A673 (cell line): Measurements from ENCODE around the gene GLS. TPM values are rescaled to one million over a fixed set of nuclear protein-coding genes. Genes with fewer than 3 reads are reported as not detected.

Source experiments
- BruUV-seq: library from RNA; stranded (reverse); fragments of 400-500 nt; replicated peaks from 2 replicates; lab custom pipeline; 2021; lab: Mats Ljungman, UMichigan
- CTCF ChIA-PET: fragments of 300-600 bp; sonication (Branson Sonifier 250); formaldehyde crosslinking; loops from one replicate; lab custom pipeline; 2022; ENCODE audit warnings: antibody characterized with exemption; lab: Charles Lee
- POLR2A ChIA-PET: fragments of 300-600 bp; sonication (Branson Sonifier 250); formaldehyde crosslinking; loops from one replicate; lab custom pipeline; 2022; ENCODE audit warnings: antibody characterized with exemption; ENCODE audit not compliant: low non-redundant PET; lab: Charles Lee
- DNase-seq: peaks from one replicate; pipeline ENCODE4 v3.0.0-alpha.2; 2015; ENCODE audit warnings: low spot score
- H3K27ac ChIP-seq: fragments of 200-600 bp; sonication (generic); 2 replicates; pipeline ENCODE4 v1.5.1; 2016; ENCODE audit warnings: mixed run types, low read depth, mild to moderate bottlenecking, mixed read lengths, antibody characterized with exemption, low read length; ENCODE audit not compliant: poor library complexity, severe bottlenecking
- H3K27me3 ChIP-seq: fragments of 200-600 bp; sonication (generic); replicated peaks from 2 replicates; pipeline ENCODE4 v1.6.1; 2017; ENCODE audit warnings: mixed run types, low read depth, mild to moderate bottlenecking, mixed read lengths, antibody characterized with exemption, low read length; ENCODE audit not compliant: insufficient read depth, poor library complexity
- H3K36me3 ChIP-seq: fragments of 200-600 bp; sonication (generic); 2 replicates; pipeline ENCODE4 v1.6.1; 2016; ENCODE audit warnings: mixed run types, mild to moderate bottlenecking, mixed read lengths, antibody characterized with exemption, low read length; ENCODE audit not compliant: insufficient read depth, poor library complexity, severe bottlenecking
- H3K4me1 ChIP-seq: fragments of 200-600 bp; sonication (generic); 2 replicates; pipeline ENCODE4 v1.6.1; 2017; ENCODE audit warnings: mixed run types, mild to moderate bottlenecking, mixed read lengths, antibody characterized with exemption, low read length; ENCODE audit not compliant: insufficient read depth, poor library complexity, severe bottlenecking
- H3K4me3 ChIP-seq: fragments of 200-600 bp; sonication (generic); 2 replicates; pipeline ENCODE4 v1.5.1; 2016; ENCODE audit warnings: low read depth, mixed run types, mild to moderate bottlenecking, mixed read lengths, low read length; ENCODE audit not compliant: poor library complexity, severe bottlenecking
- H3K9me3 ChIP-seq: fragments of 200-600 bp; sonication (generic); 2 replicates; pipeline ENCODE4 v1.6.1; 2016; ENCODE audit warnings: mixed run types, low read depth, mild to moderate bottlenecking, mixed read lengths, antibody characterized with exemption, low read length; ENCODE audit not compliant: poor library complexity, severe bottlenecking
- EZH2 ChIP-seq: fragments of 200-600 bp; sonication (generic); IDR thresholded peaks from 2 replicates; pipeline ENCODE4 v1.6.1; 2017; ENCODE audit warnings: borderline replicate concordance, low read depth, mild to moderate bottlenecking, mixed read lengths, antibody characterized with exemption, low read length; ENCODE audit not compliant: poor library complexity, severe bottlenecking
- intact Hi-C: fragments of 100-400 bp; cut with micrococcal nuclease; formaldehyde crosslinking; loops from one replicate; pipeline ENCODE4 v1.10.0; 2022; ENCODE audit not compliant: unreplicated experiment
- total RNA-seq: library from RNA; stranded (reverse); gene quantifications from 2 replicates; pipeline ENCODE4 v1.2.3, GENCODE V29; 2021
- TF ChIP-seq, protein P1 (sequence below): fragments of 300-800, 200-600 bp; sonication (generic); conservative IDR thresholded peaks from 2 replicates; pipeline ENCODE4 v1.5.1; 2017; ENCODE audit warnings: low read depth, mild to moderate bottlenecking, antibody characterized with exemption, low read length, moderate library complexity, mixed read lengths

GLS gene
- total RNA-seq, 1 experiment from 2014 or later, result 116 TPM

DNA sequence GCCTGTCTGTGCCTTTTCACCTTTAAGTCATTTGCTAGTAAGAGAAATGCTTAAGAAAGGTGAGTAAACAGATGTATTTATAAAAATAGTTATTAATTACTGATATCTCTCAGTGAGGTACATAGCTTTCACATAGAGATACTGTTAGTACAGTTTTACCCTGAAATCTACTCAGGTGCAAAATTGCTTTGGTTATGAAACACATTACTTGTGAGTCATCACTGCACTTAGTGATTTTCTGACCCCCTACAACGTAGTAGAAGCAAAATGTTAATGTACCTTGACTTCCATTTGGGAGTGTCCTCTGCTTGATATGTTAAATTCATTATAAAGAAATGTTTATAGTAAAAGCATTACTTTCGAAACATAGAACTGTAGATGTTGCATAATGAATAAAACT is 6.5 kb downstream of the GLS start:
- ChIA-PET CTCF (interaction anchor here (1.5 kb wide), 1 partner anchor 37 kb away, joined by 3 read pairs; no protein-coding TSS in a partner anchor), POLR2A (no interaction called here)
- TF ChIP-seq, protein P1, sequence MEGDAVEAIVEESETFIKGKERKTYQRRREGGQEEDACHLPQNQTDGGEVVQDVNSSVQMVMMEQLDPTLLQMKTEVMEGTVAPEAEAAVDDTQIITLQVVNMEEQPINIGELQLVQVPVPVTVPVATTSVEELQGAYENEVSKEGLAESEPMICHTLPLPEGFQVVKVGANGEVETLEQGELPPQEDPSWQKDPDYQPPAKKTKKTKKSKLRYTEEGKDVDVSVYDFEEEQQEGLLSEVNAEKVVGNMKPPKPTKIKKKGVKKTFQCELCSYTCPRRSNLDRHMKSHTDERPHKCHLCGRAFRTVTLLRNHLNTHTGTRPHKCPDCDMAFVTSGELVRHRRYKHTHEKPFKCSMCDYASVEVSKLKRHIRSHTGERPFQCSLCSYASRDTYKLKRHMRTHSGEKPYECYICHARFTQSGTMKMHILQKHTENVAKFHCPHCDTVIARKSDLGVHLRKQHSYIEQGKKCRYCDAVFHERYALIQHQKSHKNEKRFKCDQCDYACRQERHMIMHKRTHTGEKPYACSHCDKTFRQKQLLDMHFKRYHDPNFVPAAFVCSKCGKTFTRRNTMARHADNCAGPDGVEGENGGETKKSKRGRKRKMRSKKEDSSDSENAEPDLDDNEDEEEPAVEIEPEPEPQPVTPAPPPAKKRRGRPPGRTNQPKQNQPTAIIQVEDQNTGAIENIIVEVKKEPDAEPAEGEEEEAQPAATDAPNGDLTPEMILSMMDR, result no peak
- no peak for TF ChIP-seq EZH2
- no TSS peak for BruUV-seq
- Histone ChIP-seq H3K4me1 (peaks cover 41% of the 10 kb centered on the region), H3K9me3 (no peaks in the 10 kb centered on the region), H3K36me3 (peaks cover 5% of the 10 kb centered on the region), H3K4me3 (no peak overlapping the region), H3K27ac (no peak overlapping the region), H3K27me3 (no peaks in the 10 kb centered on the region)
- intact Hi-C loops, result no loop called here
- DNase-seq, result no peak

DNA sequence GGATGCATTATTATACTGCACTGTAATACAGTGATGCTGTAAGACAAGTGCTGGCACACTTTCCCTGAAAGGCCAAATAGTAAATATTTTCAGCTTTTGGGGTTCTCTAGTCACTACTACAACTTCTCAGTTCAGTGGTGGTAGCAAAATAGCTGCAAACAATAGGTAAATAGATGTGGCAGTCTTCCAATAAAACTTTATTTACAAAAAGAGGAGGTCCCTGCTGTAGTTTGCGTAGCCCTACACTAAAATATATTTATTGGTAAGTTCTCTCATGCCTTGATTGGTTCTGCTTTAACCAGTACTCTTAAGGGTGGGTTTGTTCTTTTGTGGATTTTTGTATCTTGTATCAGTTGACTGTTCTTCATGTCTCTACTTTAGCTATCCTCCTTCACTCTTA is 7.8 kb downstream of the GLS start:
- no peak for TF ChIP-seq EZH2
- TF ChIP-seq, protein P1, result no peak
- Histone ChIP-seq H3K9me3 (no peaks in the 10 kb centered on the region), H3K4me3 (no peak overlapping the region), H3K27me3 (no peaks in the 10 kb centered on the region), H3K4me1 (peaks cover 42% of the 10 kb centered on the region), H3K36me3 (peaks cover 4% of the 10 kb centered on the region), H3K27ac (peak overlapping the region; percentile 6)
- DNase-seq, result no peak
- CTCF ChIA-PET, result no interaction called here
- POLR2A ChIA-PET, result no interaction called here
- no TSS peak for BruUV-seq
- intact Hi-C loops, result no loop called here

DNA sequence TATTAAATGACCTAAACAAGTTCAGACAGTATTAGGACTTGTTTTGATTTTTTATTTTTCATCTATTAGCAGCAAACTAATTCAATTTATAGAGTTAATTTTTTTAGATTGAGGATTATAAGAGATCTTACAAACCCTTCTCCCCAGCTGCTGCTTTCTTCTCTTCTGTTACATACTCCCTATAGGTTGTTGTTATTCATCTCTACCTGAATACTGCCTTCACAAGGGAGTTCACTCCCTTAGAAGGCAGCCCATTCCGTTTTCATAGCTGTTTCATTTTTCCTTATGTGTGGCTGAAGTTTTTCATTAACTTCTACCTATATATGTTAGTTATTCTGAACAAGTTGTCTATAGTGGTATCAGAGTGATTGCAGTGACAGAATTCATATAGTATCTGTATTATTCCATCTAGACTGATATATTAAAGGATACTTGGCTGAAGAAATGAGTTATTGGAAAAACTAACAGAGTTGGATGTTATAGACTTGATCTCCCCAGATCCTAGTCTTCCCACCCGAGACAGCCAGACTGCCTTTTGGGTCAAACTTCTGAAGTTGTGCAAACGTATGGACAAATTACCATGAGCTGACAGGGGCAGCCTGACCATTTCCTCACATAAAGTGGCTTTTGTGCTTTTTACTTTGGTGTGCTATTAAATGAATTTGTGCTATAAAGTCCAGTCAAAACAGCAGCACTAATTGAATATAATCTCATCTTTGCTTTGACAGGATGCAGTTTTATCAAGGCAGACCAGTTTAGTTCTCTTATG is 8.7 kb downstream of the GLS start:
- no TSS peak for BruUV-seq
- TF ChIP-seq, protein P1, result no peak
- TF ChIP-seq EZH2, result no peak
- H3K4me3 ChIP-seq, result no peak overlapping the region
- POLR2A ChIA-PET, result no interaction called here
- H3K36me3 ChIP-seq, result peaks cover 4% of the 10 kb centered on the region
- CTCF ChIA-PET, result no interaction called here
- peaks cover 37% of the 10 kb centered on the region for H3K4me1 ChIP-seq
- DNase-seq, result no peak
- no peaks in the 10 kb centered on the region for H3K9me3 ChIP-seq
- H3K27ac ChIP-seq, result peak overlapping the region; percentile 6
- intact Hi-C loops, result no loop called here
- H3K27me3 ChIP-seq, result no peaks in the 10 kb centered on the region
